B cell (primary cell): Measurements from ENCODE around the gene SLC4A11. TPM values are rescaled to one million over a fixed set of nuclear protein-coding genes. Genes with fewer than 3 reads are reported as not detected.

Source experiments
- ATAC-seq: fragments of 200-7000 bp; cut with Tn5 transposase; one replicate; pipeline ENCODE4 v1.10.0; 2021; ENCODE audit warnings: low read depth, mild to moderate bottlenecking, moderate number of reproducible peaks, moderate library complexity
- CTCF ChIA-PET: fragments of 350-600 bp; sonication (Branson Sonifier 250); formaldehyde crosslinking; loops from one replicate; lab custom pipeline; 2021; ENCODE audit warnings: antibody characterized with exemption, inconsistent platforms; lab: Charles Lee
- POLR2A ChIA-PET: fragments of 350-600 bp; sonication (Branson Sonifier 250); formaldehyde crosslinking; loops from one replicate; lab custom pipeline; 2021; ENCODE audit warnings: antibody characterized with exemption; lab: Charles Lee
- DNase-seq: peaks from one replicate; pipeline ENCODE4 v3.0.0; 2013
- H2AFZ ChIP-seq: 2 replicates; pipeline ENCODE4 v1.6.1; 2012; ENCODE audit warnings: mild to moderate bottlenecking, low read depth, low read length; ENCODE audit not compliant: insufficient read depth, poor library complexity, severe bottlenecking
- H3K27ac ChIP-seq, 2 donors: 1 replicate in 1 of 2; 2 replicates in 1 of 2; pipeline ENCODE4 v1.5.1; 2012 to 2013; ENCODE audit warnings: low read length in 2 of 2, mild to moderate bottlenecking in 2 of 2, moderate library complexity in 1 of 2
- H3K27me3 ChIP-seq, 4 experiments: fragments of 200-600 bp in 1 of 4; sonication (generic) in 1 of 4; replicated peaks in 1 of 4; 1 replicate in 2 of 4; 2 replicates in 2 of 4; pipeline versions ENCODE4 v1.6.1 to v1.7.0; 2013 to 2016; ENCODE audit warnings: low read length in 3 of 4, mild to moderate bottlenecking in 2 of 4, mixed read lengths in 1 of 4, moderate library complexity in 1 of 4; ENCODE audit not compliant: insufficient read depth in 4 of 4, control insufficient read depth in 3 of 4; ENCODE audit errors: control extremely low read depth in 1 of 4
- H3K36me3 ChIP-seq, 2 experiments: replicated peaks in 1 of 2; 1 replicate in 1 of 2; 2 replicates in 1 of 2; pipeline versions ENCODE4 v1.6.1 to v1.7.1; 2013; ENCODE audit warnings: low read length in 1 of 2; ENCODE audit not compliant: insufficient read depth in 2 of 2, control insufficient read depth in 1 of 2; ENCODE audit errors: control extremely low read depth in 1 of 2, extremely low read depth in 1 of 2
- H3K4me1 ChIP-seq, 2 donors: fragments of 200-600 bp in 1 of 2; sonication (generic) in 1 of 2; 1 replicate in 1 of 2; 2 replicates in 1 of 2; pipeline versions ENCODE4 v1.5.1 to v1.6.1; 2013 to 2017; ENCODE audit warnings: low read length in 2 of 2; ENCODE audit not compliant: control insufficient read depth in 2 of 2, insufficient read depth in 2 of 2
- H3K4me2 ChIP-seq: replicated peaks from 2 replicates; pipeline ENCODE3; 2012; ENCODE audit warnings: mild to moderate bottlenecking, low read depth, low read length; ENCODE audit not compliant: poor library complexity, severe bottlenecking
- H3K4me3 ChIP-seq, 5 experiments: fragments of 200-600 bp in 1 of 5; sonication (generic) in 1 of 5; 1 replicate in 3 of 5; 2 replicates in 2 of 5; pipeline versions ENCODE4 v1.5.1 to v1.7.0; 2011 to 2016; ENCODE audit warnings: low read length in 4 of 5, mild to moderate bottlenecking in 4 of 5, low read depth in 2 of 5, control low read depth in 1 of 5, moderate library complexity in 1 of 5; ENCODE audit not compliant: insufficient read depth in 1 of 5; ENCODE audit errors: control extremely low read depth in 1 of 5, extremely low read depth in 1 of 5
- H3K79me2 ChIP-seq: fragments of 200-600 bp; sonication (generic); one replicate; pipeline ENCODE4 v1.6.0; 2016; ENCODE audit warnings: low read length; ENCODE audit not compliant: control insufficient read depth, insufficient read depth
- H3K9ac ChIP-seq: fragments of 200-600 bp; sonication (generic); 2 replicates; pipeline ENCODE4 v1.6.1; 2017; ENCODE audit warnings: mild to moderate bottlenecking, low read length, moderate library complexity
- H3K9me3 ChIP-seq, 3 donors: one replicate each; pipeline versions ENCODE4 v1.6.1 to v1.7.1; 2013; ENCODE audit warnings: low read length in 2 of 3; ENCODE audit not compliant: control insufficient read depth in 2 of 3, insufficient read depth in 1 of 3; ENCODE audit errors: control extremely low read depth in 1 of 3
- H4K20me1 ChIP-seq: 2 replicates; pipeline ENCODE4 v1.6.0; 2012; ENCODE audit warnings: mild to moderate bottlenecking, low read length; ENCODE audit not compliant: insufficient read depth, control insufficient read depth, poor library complexity, severe bottlenecking
- H3K27ac Mint-ChIP-seq: one replicate; pipeline ENCODE4 v1.8.0; 2021; ENCODE audit warnings: mixed read lengths
- H3K27me3 Mint-ChIP-seq: one replicate; pipeline ENCODE4 v1.8.0; 2021; ENCODE audit warnings: mixed read lengths
- H3K4me1 Mint-ChIP-seq: one replicate; pipeline ENCODE4 v1.8.0; 2021; ENCODE audit warnings: mixed read lengths
- H3K4me3 Mint-ChIP-seq: one replicate; pipeline ENCODE4 v1.8.0; 2021; ENCODE audit warnings: mixed read lengths
- H3K9me3 Mint-ChIP-seq: one replicate; pipeline ENCODE4 v1.8.0; 2022; ENCODE audit warnings: mixed read lengths; ENCODE audit not compliant: insufficient read depth
- CTCF ChIP-seq: fragments of 200-600 bp; IDR thresholded peaks from one replicate; pipeline ENCODE4 v1.8.0; 2022; ENCODE audit warnings: antibody characterized with exemption, mild to moderate bottlenecking
- EZH2 ChIP-seq: IDR thresholded peaks from 2 replicates; pipeline ENCODE4 v1.6.1; 2012; ENCODE audit warnings: borderline replicate concordance, low read depth, mild to moderate bottlenecking, moderate library complexity, low read length; ENCODE audit not compliant: insufficient read depth, poor library complexity, severe bottlenecking
- WGBS: methylation state at CpG from one replicate; pipeline ENCODE4 v1.1.5; 2013; ENCODE audit warnings: missing lambda C conversion rate; ENCODE audit not compliant: insufficient coverage; 5-methylcytosine and 5-hydroxymethylcytosine counted together
- intact Hi-C: fragments of 100-400 bp; cut with micrococcal nuclease; formaldehyde crosslinking; loops from one replicate; pipeline ENCODE4 v1.10.0; 2022
- polyA plus RNA-seq: library from polyadenylated mRNA; depleted of rRNA; stranded (reverse); fragments of >200 nt; gene quantifications from 2 replicates; pipeline ENCODE4 v1.2.3, GENCODE V29; 2012
- total RNA-seq, 2 donors: library from RNA; stranded (reverse); fragments of 120-200 nt in 1 of 2; gene quantifications; 1 replicate in 1 of 2; 2 replicates in 1 of 2; pipeline versions ENCODE4 v1.2.3 to v1.2.4, GENCODE V29; 2013 to 2022

Gene SLC4A11
- total and polyA plus RNA-seq, 2 donors (not counting 1 experiment from before 2014, with no cell fraction given), result 0.85 to 1.6 TPM

- ATAC-seq (no peak), DNase-seq (peak; percentile 57)
- peak overlapping the region; percentile 62 to 99 (median 87) for H3K4me3 ChIP-seq
- peaks cover 7% of the 10 kb centered on the region for H4K20me1 ChIP-seq
- intact Hi-C loops, result loop anchor here (2.0 kb wide), 2 partner anchors 14 to 200 kb away; no protein-coding TSS in a partner anchor
- TF ChIP-seq CTCF (no peak), EZH2 (no peak)
- Mint-ChIP-seq H3K4me1 (peaks cover 25% of the 10 kb centered on the region), H3K27ac (peak overlapping the region; percentile 88), H3K27me3 (no peaks in the 10 kb centered on the region), H3K9me3 (no peaks in the 10 kb centered on the region), H3K4me3 (peak overlapping the region; percentile 88)
- H3K79me2 ChIP-seq, result peaks cover 49% of the 10 kb centered on the region
- no peaks in the 10 kb centered on the region for H3K9me3 ChIP-seq
- ChIA-PET CTCF (interaction anchor here (0.6 to 1.5 kb wide), 3 partner anchors 10 to 155 kb away, joined by 3 read pairs; no protein-coding TSS in a partner anchor), POLR2A (interaction anchor here (0.6 to 2.8 kb wide), 3 partner anchors 15 to 457 kb away, joined by 5 to 9 read pairs (median 5); no protein-coding TSS in a partner anchor)
- H3K27me3 ChIP-seq, result no peaks in the 10 kb centered on the region
- H2AFZ ChIP-seq, result peak overlapping the region; percentile 95
- peaks cover 0 to 7% of the 10 kb centered on the region in 2 experiments for H3K36me3 ChIP-seq
- H3K4me2 ChIP-seq, result peak overlapping the region; percentile 91
- peaks cover 14 to 19% of the 10 kb centered on the region in 2 donors for H3K4me1 ChIP-seq
- WGBS, result under 1% methylated on average over 9 of the region's 10 CpGs
- H3K27ac ChIP-seq, result peak overlapping the region; percentile 77 to 91
- H3K9ac ChIP-seq, result peak overlapping the region; percentile 83
Observed at GRCh38 chr20:3208786-3209256, 30.2 kb downstream of the SLC4A11 start.

- ATAC-seq, result peak; percentile 93
- Histone ChIP-seq H3K36me3 (peaks cover 3 to 16% of the 10 kb centered on the region in 2 experiments), H2AFZ (peak within 1 kb of the TSS; percentile 92), H3K79me2 (peaks cover 31% of the 10 kb centered on the region), H3K27ac (peak within 1 kb of the TSS; percentile 80), H3K9me3 (no peaks in the 10 kb centered on the region), H3K4me1 (peaks cover 15% of the 10 kb centered on the region in 2 donors), H4K20me1 (peaks cover 4% of the 10 kb centered on the region), H3K4me3 (peak within 1 kb of the TSS; percentile 73 to 89 (median 84)), H3K4me2 (peak within 1 kb of the TSS; percentile 94), H3K27me3 (no peaks in the 10 kb centered on the region), H3K9ac (peak within 1 kb of the TSS; percentile 90)
- intact Hi-C loops, result loop anchor here (1.0 to 5.0 kb wide), 5 partner anchors 14 to 157 kb away; partner anchors contain the start of genes FASTKD5, MRPS26 and UBOX5
- ChIA-PET CTCF (no interaction called here), POLR2A (interaction anchor here (1.2 kb wide), 1 partner anchor 43 kb away, joined by 3 read pairs; no protein-coding TSS in a partner anchor)
- TF ChIP-seq CTCF (no peak), EZH2 (no peak)
- no peaks in the 10 kb centered on the region for H3K9me3 Mint-ChIP-seq
- peak within 1 kb of the TSS; percentile 97 for H3K4me3 Mint-ChIP-seq
- peaks cover 20% of the 10 kb centered on the region for H3K4me1 Mint-ChIP-seq
- WGBS, result under 1% methylated on average over 39 of the region's 48 CpGs
- DNase-seq, result peak; percentile 96
- H3K27me3 Mint-ChIP-seq, result no peaks in the 10 kb centered on the region
- H3K27ac Mint-ChIP-seq, result peak within 1 kb of the TSS; percentile 96
Observed at GRCh38 chr20:3204124-3204794, 34.7 kb downstream of the SLC4A11 start, which contains the start of gene DDRGK1. DDRGK1 (minus strand) TSS chr20:3204682; CDS start chr20:3204627, 55 bp downstream.
